ENCODE data around the gene PC. TPM values are rescaled to one million over a fixed set of nuclear protein-coding genes. Genes with fewer than 3 reads are reported as not detected.
A peak's percentile ranks its signal among the peaks of the same experiment; 100 is the strongest.
"Not testable (repeated sequence)": the region's sequence is repeated elsewhere in the genome, so short reads cannot be mapped to it uniquely, and the experiment has no call there.

Gene PC, protein sequence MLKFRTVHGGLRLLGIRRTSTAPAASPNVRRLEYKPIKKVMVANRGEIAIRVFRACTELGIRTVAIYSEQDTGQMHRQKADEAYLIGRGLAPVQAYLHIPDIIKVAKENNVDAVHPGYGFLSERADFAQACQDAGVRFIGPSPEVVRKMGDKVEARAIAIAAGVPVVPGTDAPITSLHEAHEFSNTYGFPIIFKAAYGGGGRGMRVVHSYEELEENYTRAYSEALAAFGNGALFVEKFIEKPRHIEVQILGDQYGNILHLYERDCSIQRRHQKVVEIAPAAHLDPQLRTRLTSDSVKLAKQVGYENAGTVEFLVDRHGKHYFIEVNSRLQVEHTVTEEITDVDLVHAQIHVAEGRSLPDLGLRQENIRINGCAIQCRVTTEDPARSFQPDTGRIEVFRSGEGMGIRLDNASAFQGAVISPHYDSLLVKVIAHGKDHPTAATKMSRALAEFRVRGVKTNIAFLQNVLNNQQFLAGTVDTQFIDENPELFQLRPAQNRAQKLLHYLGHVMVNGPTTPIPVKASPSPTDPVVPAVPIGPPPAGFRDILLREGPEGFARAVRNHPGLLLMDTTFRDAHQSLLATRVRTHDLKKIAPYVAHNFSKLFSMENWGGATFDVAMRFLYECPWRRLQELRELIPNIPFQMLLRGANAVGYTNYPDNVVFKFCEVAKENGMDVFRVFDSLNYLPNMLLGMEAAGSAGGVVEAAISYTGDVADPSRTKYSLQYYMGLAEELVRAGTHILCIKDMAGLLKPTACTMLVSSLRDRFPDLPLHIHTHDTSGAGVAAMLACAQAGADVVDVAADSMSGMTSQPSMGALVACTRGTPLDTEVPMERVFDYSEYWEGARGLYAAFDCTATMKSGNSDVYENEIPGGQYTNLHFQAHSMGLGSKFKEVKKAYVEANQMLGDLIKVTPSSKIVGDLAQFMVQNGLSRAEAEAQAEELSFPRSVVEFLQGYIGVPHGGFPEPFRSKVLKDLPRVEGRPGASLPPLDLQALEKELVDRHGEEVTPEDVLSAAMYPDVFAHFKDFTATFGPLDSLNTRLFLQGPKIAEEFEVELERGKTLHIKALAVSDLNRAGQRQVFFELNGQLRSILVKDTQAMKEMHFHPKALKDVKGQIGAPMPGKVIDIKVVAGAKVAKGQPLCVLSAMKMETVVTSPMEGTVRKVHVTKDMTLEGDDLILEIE
- 10 to 100 TPM; 15.3 to 56.0 (median 38.6) TPM for polyA plus RNA-seq (ENCODE audit: insufficient read length in 4 of 4)

- peak; percentile 97 to 99 (median 98) for DNase-seq (ENCODE audit: low read depth in 4 of 4, low spot score in 3 of 4)
Measured at GRCh38 chr11:66958232-66958955, at the start of gene PC. PC (minus strand) TSS chr11:66958383; CDS start chr11:66872159, 86,224 bp downstream.

- DNase-seq (ENCODE audit: low read depth in 4 of 4, low spot score in 3 of 4): no peak
Measured at GRCh38 chr11:67007126-67007525, 48.9 kb upstream of the PC start.

- no peak for DNase-seq (ENCODE audit: low read depth in 4 of 4, low spot score in 3 of 4)
Measured at GRCh38 chr11:67006029-67006884, 48.1 kb upstream of the PC start.

GRCh38 chr11:67005200-67005599 lies 47.0 kb upstream of the PC start:
- DNase-seq (ENCODE audit: low read depth in 4 of 4, low spot score in 3 of 4): not testable (repeated sequence)

GRCh38 chr11:67002921-67003411 lies 44.8 kb upstream of the PC start:
- DNase-seq (ENCODE audit: low read depth in 4 of 4, low spot score in 3 of 4): no peak

DNA sequence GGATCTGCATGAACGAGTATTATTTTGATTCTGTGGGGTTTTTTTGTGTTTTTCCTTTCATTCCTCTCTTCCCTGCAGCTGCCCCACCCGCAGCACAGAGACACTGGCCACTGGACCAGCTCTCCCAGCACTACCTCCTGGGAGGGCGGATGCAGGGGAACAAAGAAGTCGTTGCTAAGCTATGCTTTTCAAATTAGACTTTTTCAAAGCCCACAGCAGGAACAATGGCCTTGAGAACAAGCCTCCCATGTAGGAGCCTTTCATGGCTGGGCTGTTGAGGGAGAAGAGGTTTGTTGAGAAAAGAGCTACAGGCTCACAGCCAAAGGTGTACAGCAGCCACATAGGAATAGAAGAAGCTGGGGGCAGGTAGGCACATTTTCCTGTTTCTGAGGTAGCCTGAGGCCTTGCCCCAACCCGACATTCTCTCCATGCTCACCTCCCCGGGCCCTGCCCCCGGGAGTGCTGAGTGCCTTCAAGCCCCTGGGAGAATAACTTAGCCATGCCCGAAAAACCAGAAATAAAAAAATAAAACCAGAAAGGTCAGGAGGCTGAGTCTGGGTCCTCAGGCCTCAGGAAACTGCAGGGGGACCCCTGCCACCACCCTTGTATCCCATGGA lies 44.2 kb upstream of the PC start:
- DNase-seq (ENCODE audit: low read depth in 4 of 4, low spot score in 3 of 4): no peak

GRCh38 chr11:67001332-67001731 lies 43.1 kb upstream of the PC start:
- DNase-seq (ENCODE audit: low read depth in 4 of 4, low spot score in 3 of 4): no peak

DNA sequence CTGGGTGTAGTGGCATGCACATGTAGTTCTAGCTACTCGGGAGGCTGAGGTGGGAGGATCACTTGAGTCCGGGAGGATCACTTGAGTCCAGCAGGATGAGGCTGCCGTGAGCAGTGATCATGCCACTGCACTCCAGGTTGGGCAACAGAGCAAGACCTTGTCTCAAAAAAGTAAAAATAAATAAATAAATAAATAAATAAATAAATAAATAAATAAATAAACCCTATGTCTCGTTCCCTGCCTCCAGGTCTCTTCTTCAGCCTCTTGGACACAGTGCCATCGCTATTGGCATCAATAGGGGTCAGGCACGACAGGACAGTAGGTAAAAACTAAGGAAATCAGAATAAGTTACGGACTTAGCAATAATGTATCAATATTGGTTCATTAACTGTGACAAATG lies 41.4 kb upstream of the PC start:
- no peak for DNase-seq (ENCODE audit: low read depth in 4 of 4, low spot score in 3 of 4)

- DNase-seq (ENCODE audit: low read depth in 4 of 4, low spot score in 3 of 4): no peak
Measured at GRCh38 chr11:66996609-66997273, 38.6 kb upstream of the PC start.

- DNase-seq (ENCODE audit: low read depth in 4 of 4, low spot score in 3 of 4): no peak
Measured at GRCh38 chr11:66992041-66992440, 33.9 kb upstream of the PC start.

DNA sequence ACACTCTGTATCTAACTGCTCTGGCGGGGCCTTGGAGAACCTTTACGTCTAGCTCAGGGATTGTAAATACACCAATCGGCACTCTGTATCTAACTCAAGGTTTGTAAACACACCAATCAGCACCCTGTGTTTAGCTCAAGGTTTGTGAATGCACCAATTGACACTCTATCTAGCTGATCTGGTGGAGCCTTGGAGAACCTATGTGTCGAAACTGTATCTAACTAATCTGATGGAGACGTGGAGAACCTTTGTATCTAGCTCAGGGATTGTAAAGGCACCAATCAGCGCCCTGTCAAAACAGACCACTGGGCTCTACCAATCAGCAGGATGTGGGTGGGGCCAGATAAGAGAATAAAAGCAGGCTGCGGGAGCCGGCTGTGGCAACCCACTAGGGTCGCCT lies 31.2 kb upstream of the PC start:
- not testable (repeated sequence) for DNase-seq (ENCODE audit: low read depth in 4 of 4, low spot score in 3 of 4)

DNA sequence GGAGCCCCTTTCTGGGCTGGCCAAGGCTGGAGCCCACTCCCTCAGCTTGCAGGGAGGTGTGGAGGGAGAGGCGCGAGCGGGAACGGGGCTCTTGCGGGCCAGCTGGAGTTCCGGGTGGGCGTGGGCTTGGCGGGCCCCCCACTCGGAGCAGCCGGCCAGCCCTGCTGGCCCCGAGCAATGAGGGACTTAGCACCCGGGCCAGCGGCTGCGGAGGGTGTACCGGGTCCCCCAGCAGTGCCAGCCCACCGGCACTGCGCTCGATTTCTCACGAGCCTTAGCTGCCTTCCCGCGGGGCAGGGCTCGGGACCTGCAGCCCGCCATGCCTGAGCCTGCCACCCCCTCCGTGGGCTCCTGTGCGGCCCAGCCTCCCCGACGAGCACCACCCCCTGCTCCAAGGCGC lies 30.6 kb upstream of the PC start:
- not testable (repeated sequence) for DNase-seq (ENCODE audit: low read depth in 4 of 4, low spot score in 3 of 4)

DNA sequence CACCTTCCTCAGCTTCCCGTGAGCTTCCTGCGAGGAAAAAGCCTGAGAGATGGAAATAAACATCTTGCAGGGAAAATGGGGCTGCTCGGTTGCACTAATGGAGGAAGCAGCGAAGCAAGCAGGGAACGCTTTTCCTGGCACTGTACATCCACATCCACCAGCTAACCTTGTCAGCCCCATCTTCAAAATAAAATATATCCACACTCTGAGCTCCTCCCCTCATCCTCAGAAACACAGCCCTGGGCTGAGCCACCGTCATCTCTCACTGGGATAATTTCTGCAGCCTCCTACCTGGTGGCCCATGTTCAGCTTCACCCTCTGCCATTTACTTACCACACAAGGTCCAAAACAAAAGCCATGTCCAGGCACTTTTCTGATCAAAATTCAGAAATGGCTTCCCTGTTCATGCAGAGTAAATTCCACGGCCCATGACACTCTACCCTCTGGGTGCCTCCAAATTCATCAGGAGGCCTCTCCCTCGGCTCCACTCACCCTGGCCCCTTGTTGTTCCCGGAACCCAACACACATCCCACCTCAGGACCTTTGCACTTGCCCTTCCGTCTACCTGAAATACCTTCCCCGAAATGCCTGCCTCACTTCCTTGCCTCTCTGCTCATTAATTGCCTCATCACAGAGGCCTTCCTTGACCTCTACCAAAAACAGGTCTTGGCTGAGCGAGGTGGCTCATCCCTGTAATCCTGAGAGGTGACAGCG lies 29.9 kb upstream of the PC start:
- DNase-seq (ENCODE audit: low read depth in 4 of 4, low spot score in 3 of 4): no peak

GRCh38 chr11:66987158-66987620 lies 29.0 kb upstream of the PC start:
- no peak for DNase-seq (ENCODE audit: low read depth in 4 of 4, low spot score in 3 of 4)

DNA sequence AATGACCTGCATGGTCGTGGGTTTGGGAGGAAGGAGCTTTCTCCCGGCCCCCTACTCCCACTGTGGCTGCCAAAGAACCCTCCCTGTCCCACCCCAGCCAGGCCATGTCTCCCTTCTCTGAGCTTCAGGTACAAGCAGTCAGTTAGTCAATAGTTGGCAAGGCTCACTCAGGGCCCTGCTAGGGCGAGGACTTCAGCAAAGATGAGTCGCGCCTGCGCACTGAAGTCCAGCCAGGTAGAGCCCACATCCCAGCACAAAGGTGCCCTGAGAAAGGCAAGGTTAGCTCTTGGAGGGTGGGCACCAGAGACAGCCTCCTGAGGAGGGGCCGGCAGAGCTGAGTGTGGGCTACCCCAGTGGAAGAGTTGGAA lies 28.0 kb upstream of the PC start:
- no peak for DNase-seq (ENCODE audit: low read depth in 4 of 4, low spot score in 3 of 4)

DNA sequence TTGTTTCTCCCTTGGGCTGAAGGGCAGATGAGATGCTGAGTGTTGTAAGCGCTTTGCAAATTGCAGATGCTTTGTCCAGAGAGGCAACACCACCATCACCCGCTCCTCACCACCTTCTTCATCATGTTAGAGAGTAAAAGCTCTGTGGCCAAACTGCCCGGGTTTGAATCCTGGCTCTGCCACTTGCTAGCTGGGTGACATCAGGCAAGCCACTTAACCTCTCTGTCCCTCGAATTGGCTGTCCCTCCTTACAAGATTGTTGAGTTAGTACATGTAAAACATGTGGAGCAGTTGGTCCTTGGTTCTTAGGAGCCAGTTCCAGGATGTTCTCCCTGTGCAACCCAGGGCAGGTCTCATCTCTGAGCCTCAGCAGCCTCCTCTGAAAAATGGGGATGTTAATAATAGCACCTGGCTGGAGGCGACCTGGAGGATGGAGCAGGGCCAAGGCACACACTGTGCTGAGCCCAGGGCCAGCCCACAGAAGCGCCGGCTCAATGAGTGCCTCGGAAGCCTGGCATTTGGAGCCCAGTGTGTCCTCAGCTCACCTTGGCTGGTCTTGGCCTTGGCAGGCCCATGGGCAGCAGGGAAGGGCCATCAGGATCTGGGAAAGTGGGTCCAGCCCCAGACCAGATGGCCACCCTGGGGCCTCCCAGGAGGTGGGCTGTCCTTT lies 27.5 kb upstream of the PC start:
- DNase-seq (ENCODE audit: low read depth in 4 of 4, low spot score in 3 of 4): no peak

All from left renal pelvis (tissue), 4 donors.